IMR-90 (cell line): ENCODE data around the gene DSCAML1.

ENCODE experiments used
- BHLHE40 ChIP-seq: fragments of 150-350 bp; IDR thresholded peaks from 2 replicates; pipeline ENCODE4 v1.6.1; 2016; ENCODE audit warnings: mild to moderate bottlenecking, low read depth, low read length
- CEBPB ChIP-seq: IDR thresholded peaks from 2 replicates; pipeline ENCODE4 v1.6.1; 2012; ENCODE audit warnings: low read depth, low read length, improper control_type of control experiment
- MAFK ChIP-seq: IDR thresholded peaks from 2 replicates; pipeline ENCODE4 v1.6.1; 2012; ENCODE audit warnings: low read depth, low read length, improper control_type of control experiment
- POLR2A ChIP-seq: IDR thresholded peaks from 2 replicates; pipeline ENCODE4 v1.6.1; 2012; ENCODE audit warnings: mild to moderate bottlenecking, low read depth, low read length
- RAD21 ChIP-seq: IDR thresholded peaks from 2 replicates; pipeline ENCODE4 v1.6.1; 2012; ENCODE audit warnings: low read length, improper control_type of control experiment
- RCOR1 ChIP-seq: IDR thresholded peaks from 2 replicates; pipeline ENCODE4 v1.6.1; 2012; ENCODE audit warnings: mild to moderate bottlenecking, low read length, improper control_type of control experiment; ENCODE audit not compliant: insufficient replicate concordance
- TF ChIP-seq, protein P1 (sequence below): conservative IDR thresholded peaks from 2 replicates; pipeline ENCODE4 v1.5.1; 2012; ENCODE audit warnings: mild to moderate bottlenecking, low read depth, low read length, improper control_type of control experiment
- TF ChIP-seq, protein P2 (sequence below): fragments of 150-350 bp; IDR thresholded peaks from 2 replicates; pipeline ENCODE4 v1.6.1; 2017; ENCODE audit warnings: mild to moderate bottlenecking, antibody characterized with exemption, low read length, low read depth

DNA sequence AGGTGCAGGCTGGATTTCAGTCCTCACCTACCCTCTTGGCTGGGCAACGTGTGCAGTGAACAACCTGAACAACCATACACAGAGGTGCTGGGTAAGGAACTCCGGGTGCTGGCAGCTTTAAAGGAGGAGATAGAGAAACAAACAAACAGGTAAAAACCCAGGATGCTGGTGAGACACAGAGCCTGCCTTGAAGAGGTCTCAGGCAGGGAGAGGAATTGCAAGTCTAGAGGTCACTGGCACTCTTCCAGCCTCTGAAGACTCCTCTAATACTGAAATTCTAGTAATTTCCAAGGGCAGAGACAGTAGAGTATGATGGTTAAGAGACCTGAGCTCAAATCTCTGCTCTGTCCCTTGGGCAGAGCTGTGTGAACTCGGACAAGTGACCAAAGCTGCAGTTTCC is 276.8 kb downstream of the DSCAML1 start:
- TF ChIP-seq, protein P1, sequence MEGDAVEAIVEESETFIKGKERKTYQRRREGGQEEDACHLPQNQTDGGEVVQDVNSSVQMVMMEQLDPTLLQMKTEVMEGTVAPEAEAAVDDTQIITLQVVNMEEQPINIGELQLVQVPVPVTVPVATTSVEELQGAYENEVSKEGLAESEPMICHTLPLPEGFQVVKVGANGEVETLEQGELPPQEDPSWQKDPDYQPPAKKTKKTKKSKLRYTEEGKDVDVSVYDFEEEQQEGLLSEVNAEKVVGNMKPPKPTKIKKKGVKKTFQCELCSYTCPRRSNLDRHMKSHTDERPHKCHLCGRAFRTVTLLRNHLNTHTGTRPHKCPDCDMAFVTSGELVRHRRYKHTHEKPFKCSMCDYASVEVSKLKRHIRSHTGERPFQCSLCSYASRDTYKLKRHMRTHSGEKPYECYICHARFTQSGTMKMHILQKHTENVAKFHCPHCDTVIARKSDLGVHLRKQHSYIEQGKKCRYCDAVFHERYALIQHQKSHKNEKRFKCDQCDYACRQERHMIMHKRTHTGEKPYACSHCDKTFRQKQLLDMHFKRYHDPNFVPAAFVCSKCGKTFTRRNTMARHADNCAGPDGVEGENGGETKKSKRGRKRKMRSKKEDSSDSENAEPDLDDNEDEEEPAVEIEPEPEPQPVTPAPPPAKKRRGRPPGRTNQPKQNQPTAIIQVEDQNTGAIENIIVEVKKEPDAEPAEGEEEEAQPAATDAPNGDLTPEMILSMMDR, result no peak
- TF ChIP-seq, protein P2, sequence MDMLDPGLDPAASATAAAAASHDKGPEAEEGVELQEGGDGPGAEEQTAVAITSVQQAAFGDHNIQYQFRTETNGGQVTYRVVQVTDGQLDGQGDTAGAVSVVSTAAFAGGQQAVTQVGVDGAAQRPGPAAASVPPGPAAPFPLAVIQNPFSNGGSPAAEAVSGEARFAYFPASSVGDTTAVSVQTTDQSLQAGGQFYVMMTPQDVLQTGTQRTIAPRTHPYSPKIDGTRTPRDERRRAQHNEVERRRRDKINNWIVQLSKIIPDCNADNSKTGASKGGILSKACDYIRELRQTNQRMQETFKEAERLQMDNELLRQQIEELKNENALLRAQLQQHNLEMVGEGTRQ, result no peak
- TF ChIP-seq POLR2A, result no peak
- no peak for TF ChIP-seq CEBPB
- no peak for TF ChIP-seq MAFK
- no peak for TF ChIP-seq RCOR1
- TF ChIP-seq BHLHE40, result no peak
- no peak for TF ChIP-seq RAD21
